Frontal cortex (tissue), 4 donors: ENCODE results near the gene TTN. TPM values are rescaled to one million over a fixed set of nuclear protein-coding genes. Genes with fewer than 3 reads are reported as not detected.

ENCODE experiments used
- DNase-seq, 2 donors: peaks; one replicate each; pipeline ENCODE4 v3.0.0; 2012; ENCODE audit warnings: low spot score in 2 of 2
- FAIRE-seq: peaks from 2 replicates; lab custom pipeline; 2012; peaks lifted over from hg19 to GRCh38; lab: Jason Lieb, UNC
- total RNA-seq: library from RNA; depleted of rRNA; stranded (reverse); fragments of >200 nt; gene quantifications from one replicate; pipeline ENCODE4 v1.2.3, GENCODE V29; 2014
- donor health status: control.
- donor health status: control.
- donor health status: control.

Gene TTN
- total RNA-seq, 1 donor from 2014 or later: 1.6 TPM

GRCh38 chr2:178477443-178478129 lies 329.6 kb downstream of the TTN start:
- DNase-seq (no peak), FAIRE-seq (no peak)

DNA sequence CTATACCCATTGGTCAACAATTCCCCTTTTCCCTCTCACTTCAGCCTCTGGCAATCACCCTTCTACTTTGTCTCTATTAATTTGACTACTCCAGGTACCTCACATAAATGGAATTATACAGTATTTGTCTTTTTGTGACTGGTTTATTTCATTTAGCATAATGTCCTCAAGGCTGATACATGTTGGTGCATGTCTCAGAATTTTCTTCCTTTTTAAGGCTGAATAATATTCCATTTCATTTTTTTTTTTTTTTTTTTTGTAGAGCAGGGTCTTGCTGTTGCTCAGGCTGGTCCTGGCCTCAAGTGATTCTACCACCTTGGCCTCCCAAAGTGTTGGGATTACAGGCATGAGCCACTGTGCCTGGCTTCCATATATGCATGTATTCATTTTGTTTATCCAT lies 330.7 kb downstream of the TTN start:
- FAIRE-seq: no peak

More for the DNA sequence above, 330.7 kb downstream of the TTN start:
- DNase-seq: no peak

Other genes starting within 250 kb of the TTN start
- gene CCDC141, start 242.7 kb upstream of the TTN start, total RNA-seq: 1.2 TPM